Activated CD8-positive, alpha-beta T cell treated with anti-CD3 and anti-CD28 coated beads, Interleukin-2, amount 10 ng/mL, durations not matched to agents 7 days and 5 days (primary cell): ENCODE measurements around the gene PIGQ. TPM values are rescaled to one million over a fixed set of nuclear protein-coding genes. Genes with fewer than 3 reads are reported as not detected.

Experiments used
- ATAC-seq: fragments of 150-1000 bp; cut with Tn5 transposase; one replicate; pipeline ENCODE4 v1.10.0; 2021; ENCODE audit warnings: moderate library complexity
- CTCF ChIA-PET: fragments of 350-600 bp; sonication (Branson Sonifier 250); formaldehyde crosslinking; loops from one replicate; lab custom pipeline; 2021; ENCODE audit warnings: antibody characterized with exemption; lab: Charles Lee
- POLR2A ChIA-PET: fragments of 350-600 bp; sonication (Branson Sonifier 250); formaldehyde crosslinking; loops from one replicate; lab custom pipeline; 2021; ENCODE audit warnings: antibody characterized with exemption; lab: Charles Lee
- DNase-seq: peaks from one replicate; pipeline ENCODE4 v3.0.0-alpha.2; 2020
- H3K27ac Mint-ChIP-seq: one replicate; pipeline ENCODE4 v1.8.0; 2021; ENCODE audit warnings: mild to moderate bottlenecking, mixed read lengths
- H3K27me3 Mint-ChIP-seq: one replicate; pipeline ENCODE4 v1.8.0; 2021; ENCODE audit warnings: low read depth, mixed read lengths
- H3K36me3 Mint-ChIP-seq: one replicate; pipeline ENCODE4 v1.8.0; 2021; ENCODE audit warnings: low read depth, mixed read lengths
- H3K4me1 Mint-ChIP-seq: one replicate; pipeline ENCODE4 v1.8.0; 2021; ENCODE audit warnings: low read depth, mixed read lengths
- H3K4me3 Mint-ChIP-seq: one replicate; pipeline ENCODE4 v1.8.0; 2021; ENCODE audit warnings: mild to moderate bottlenecking, mixed read lengths
- H3K9me3 Mint-ChIP-seq: one replicate; pipeline ENCODE4 v1.8.0; 2022; ENCODE audit warnings: mixed read lengths; ENCODE audit not compliant: insufficient read depth
- total RNA-seq, 2 experiments: library from RNA; stranded (reverse); gene quantifications; one replicate each; pipeline ENCODE4 v1.2.3, GENCODE V29; 2021

PIGQ gene
- total RNA-seq, 2 experiments from 2014 or later = 41.2 to 43.0 TPM

DNA sequence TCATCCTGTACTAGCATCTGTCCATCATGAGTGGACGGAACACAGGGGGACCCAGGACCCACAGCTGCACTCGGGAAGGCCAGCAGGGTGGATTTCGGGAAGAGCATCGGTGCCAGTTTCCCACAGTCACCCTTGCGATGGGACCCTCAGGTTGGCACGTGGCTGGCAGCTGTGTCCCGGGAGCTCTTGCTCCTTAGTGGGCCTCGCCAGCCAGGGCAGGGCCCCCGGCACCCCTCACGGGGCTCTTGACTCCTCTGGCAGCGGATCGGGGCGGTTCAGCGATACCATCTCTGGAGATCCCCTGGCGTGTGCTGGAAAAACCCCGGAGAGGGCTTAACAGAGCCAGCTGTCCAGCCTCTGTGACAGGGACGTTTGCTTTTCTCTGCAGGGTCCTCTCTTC, 33.0 kb upstream of the PIGQ start:
- ChIA-PET CTCF (no interaction called here), POLR2A (interaction anchor here (0.8 to 1.2 kb wide), 3 partner anchors 8 to 24 kb away, joined by 3 read pairs; no protein-coding TSS in a partner anchor)
- Mint-ChIP-seq H3K9me3 (no peaks in the 10 kb centered on the region), H3K4me3 (no peak overlapping the region), H3K36me3 (peaks cover 10% of the 10 kb centered on the region), H3K27ac (no peak overlapping the region), H3K27me3 (no peaks in the 10 kb centered on the region), H3K4me1 (no peaks in the 10 kb centered on the region)
- ATAC-seq = no peak
- DNase-seq = no peak

DNA sequence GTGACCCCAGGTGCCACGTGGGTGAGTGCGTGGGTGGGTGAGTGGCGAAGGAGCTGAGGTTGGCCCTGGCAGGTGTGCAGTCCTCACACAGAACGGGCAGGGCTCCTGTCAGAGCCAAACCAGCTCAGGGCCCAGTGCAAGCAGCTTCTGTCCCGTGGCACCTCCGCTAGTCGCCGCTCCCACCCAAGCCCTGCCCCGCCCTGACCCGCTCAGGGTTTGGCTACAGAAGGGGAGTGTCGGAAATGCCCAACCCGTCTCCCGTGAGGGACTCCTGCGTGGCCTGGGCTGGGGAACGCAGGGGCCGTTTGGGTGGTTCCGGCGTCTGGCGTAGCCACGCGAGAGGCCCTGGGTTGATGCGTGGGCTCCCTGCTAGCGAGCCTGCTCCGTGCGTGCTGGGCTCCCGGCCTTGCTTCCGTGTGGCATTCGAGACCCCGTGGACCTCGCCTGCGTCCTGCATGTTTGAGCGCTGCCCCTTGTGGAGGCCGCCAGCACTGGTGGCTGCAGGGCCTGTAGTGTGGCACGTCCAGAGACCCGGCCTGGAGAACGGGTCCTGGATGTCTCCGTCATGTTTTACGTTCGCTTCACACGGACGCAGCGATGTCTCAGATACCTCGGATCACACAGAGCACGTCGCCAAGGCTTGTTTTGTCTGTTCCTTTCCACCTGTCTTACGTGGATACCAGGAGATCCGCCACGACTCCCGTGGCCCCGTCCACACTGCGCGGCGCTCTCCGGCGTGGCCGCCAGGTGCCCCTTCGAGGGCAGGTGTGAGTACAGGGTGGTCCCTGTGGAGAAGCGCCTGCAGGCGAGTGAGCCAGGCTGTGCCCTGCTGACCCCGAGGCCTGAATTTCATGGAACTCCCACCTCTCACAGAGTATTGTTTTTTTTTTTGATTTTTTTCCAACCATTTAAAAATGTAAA, 32.1 kb upstream of the PIGQ start:
- ATAC-seq = no peak
- ChIA-PET POLR2A (interaction anchor here (1.1 to 1.2 kb wide), 2 partner anchors 9 to 11 kb away, joined by 3 read pairs; no protein-coding TSS in a partner anchor), CTCF (no interaction called here)
- DNase-seq = no peak
- Mint-ChIP-seq H3K4me1 (peaks cover 6% of the 10 kb centered on the region), H3K4me3 (no peak overlapping the region), H3K36me3 (peaks cover 14% of the 10 kb centered on the region), H3K27ac (no peak overlapping the region), H3K27me3 (no peaks in the 10 kb centered on the region), H3K9me3 (no peaks in the 10 kb centered on the region)

DNA sequence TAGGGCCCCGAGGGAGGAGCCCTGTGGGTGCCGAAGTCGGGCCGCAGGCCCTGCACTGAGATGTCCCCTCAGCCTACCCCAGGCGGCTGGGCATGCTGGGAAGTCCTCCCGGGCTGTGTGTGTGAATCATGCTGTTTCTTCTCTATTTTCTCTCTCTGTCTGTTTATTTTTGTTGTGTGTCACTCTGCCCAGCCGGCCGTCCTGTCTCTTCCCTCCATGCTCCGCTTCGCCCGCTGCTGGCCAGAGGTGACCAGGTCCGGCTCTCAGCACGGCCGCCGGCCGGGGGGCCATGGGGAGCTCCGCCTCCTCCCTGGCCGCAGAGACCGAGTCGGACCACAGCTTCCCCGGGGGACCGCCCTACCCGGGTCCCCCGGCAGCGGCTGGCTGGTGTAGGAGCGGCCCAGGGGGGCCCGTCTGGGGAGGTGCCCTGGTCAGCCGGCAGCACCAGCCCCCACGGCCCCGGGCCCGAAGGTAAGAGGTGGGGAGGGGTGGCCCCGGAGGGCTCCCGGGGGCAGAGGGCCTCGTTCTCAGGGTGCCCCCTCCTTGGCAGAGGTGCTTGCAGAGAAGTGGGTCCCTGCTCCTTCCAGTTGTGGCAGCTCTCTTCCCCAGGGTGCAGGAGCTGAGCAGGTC, 29.8 kb upstream of the PIGQ start:
- Mint-ChIP-seq H3K9me3 (no peaks in the 10 kb centered on the region), H3K27ac (no peak overlapping the region), H3K27me3 (no peaks in the 10 kb centered on the region), H3K4me1 (peaks cover 6% of the 10 kb centered on the region), H3K36me3 (peaks cover 14% of the 10 kb centered on the region), H3K4me3 (no peak overlapping the region)
- POLR2A ChIA-PET = no interaction called here
- no peak for ATAC-seq
- CTCF ChIA-PET = no interaction called here
- DNase-seq = no peak

DNA sequence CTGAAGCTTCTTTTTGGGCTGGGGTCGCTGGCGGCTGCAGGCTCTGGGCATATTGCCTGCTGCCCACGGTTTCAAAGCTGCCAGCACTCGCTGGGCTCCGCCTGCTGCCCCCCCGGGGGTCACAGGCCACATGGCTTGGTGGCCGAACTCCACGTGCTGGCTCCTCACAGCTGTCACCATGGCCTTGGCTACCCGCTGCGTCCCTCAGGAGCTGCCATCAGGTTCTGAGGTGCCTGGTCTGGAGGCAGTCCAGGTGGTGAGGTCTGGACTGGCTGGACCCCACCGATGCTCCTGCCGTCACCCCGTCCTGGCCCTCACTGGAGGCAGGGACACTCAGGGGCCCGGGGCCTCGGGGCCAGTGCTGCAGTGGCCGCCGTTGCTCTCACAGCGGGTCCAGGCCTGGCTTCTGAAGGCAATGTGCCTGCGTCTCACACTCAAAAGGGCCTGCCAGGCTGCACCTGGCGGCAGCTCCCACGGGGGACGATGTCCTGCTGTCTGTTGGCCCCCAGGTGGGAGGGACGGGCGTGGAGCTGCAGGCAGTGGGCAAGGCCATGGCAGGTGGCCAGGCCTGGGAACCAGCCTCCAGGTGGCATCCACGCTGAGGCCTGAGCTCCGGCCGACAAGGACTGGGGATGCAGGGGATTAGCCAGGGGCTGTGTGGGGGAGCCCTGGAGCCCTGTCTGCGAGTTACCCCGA, 29.0 kb upstream of the PIGQ start:
- DNase-seq (no peak), ATAC-seq (no peak)
- Mint-ChIP-seq H3K36me3 (peaks cover 14% of the 10 kb centered on the region), H3K9me3 (no peaks in the 10 kb centered on the region), H3K4me1 (peaks cover 6% of the 10 kb centered on the region), H3K27ac (no peak overlapping the region), H3K4me3 (no peak overlapping the region), H3K27me3 (no peaks in the 10 kb centered on the region)
- ChIA-PET POLR2A (no interaction called here), CTCF (no interaction called here)

DNA sequence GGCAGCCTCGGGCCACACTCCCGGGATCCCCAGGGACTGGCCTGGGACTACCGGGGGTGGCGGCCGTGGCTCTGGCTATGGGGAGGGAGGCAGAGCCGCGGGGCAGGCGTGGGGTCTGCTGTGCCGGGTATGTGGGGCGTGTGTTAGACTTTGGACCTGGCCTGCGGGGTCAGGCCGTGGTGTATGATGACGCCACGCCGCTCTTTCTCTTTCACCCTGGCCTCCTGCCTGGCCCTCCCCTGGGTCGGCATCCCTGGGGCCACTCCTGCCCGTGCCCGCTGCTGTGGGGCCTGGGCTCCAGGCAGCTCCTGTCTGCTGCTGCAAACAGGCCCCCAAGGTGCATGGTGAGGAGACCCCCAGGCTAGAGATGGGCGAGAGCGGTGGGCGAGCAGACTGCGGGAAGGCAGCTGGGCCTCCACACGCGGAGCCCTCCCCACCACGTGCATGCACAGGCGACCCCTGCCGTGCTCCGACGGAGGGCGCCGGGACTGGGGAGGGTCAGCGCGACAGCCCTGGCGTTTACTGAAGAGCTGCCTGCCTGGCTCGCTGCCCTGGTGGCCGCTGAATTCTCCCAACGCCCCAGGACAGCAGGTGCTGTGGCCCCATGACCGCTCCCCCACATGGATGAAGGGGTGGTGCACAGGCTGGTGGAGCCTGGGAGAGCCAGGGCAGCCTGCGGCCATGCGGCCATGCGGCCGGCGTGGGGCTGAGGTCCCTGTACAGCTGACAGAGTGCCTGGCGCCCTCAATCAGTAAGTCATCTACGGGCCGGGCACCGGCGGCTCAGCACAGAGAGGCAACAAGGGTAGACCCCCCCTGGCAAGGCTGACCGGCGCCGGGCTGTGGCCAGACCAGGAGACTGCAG, 26.2 kb upstream of the PIGQ start:
- Mint-ChIP-seq H3K4me1 (peaks cover 8% of the 10 kb centered on the region), H3K36me3 (peaks cover 8% of the 10 kb centered on the region), H3K27ac (no peak overlapping the region), H3K4me3 (no peak overlapping the region), H3K27me3 (no peaks in the 10 kb centered on the region), H3K9me3 (no peaks in the 10 kb centered on the region)
- DNase-seq = no peak
- ChIA-PET POLR2A (no interaction called here), CTCF (no interaction called here)
- no peak for ATAC-seq

DNA sequence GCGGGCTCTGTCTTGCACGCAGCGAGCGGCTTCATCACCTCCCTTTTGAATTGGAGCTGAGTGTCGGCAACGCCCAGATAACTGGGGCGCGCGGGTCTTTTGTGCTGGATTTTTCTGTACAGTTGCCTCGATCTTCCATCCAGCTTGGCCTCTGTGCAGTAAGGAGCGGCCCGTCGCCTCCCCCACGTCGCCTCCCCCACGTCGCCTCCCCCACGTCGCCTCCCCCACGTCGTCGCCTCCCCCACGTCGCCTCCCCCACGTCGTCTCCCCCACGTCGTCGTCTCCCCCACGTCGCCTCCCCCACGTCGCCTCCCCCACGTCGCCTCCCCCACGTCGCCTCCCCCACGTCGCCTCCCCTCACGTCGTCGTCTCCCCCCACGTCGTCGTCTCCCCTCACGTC, 25.3 kb upstream of the PIGQ start:
- DNase-seq = no peak
- ChIA-PET CTCF (no interaction called here), POLR2A (no interaction called here)
- no peak overlapping the region for H3K27ac Mint-ChIP-seq
- H3K36me3 Mint-ChIP-seq = peaks cover 6% of the 10 kb centered on the region
- H3K9me3 Mint-ChIP-seq = no peaks in the 10 kb centered on the region
- H3K4me1 Mint-ChIP-seq = peaks cover 8% of the 10 kb centered on the region
- no peak overlapping the region for H3K4me3 Mint-ChIP-seq
- no peaks in the 10 kb centered on the region for H3K27me3 Mint-ChIP-seq
- ATAC-seq = no peak

DNA sequence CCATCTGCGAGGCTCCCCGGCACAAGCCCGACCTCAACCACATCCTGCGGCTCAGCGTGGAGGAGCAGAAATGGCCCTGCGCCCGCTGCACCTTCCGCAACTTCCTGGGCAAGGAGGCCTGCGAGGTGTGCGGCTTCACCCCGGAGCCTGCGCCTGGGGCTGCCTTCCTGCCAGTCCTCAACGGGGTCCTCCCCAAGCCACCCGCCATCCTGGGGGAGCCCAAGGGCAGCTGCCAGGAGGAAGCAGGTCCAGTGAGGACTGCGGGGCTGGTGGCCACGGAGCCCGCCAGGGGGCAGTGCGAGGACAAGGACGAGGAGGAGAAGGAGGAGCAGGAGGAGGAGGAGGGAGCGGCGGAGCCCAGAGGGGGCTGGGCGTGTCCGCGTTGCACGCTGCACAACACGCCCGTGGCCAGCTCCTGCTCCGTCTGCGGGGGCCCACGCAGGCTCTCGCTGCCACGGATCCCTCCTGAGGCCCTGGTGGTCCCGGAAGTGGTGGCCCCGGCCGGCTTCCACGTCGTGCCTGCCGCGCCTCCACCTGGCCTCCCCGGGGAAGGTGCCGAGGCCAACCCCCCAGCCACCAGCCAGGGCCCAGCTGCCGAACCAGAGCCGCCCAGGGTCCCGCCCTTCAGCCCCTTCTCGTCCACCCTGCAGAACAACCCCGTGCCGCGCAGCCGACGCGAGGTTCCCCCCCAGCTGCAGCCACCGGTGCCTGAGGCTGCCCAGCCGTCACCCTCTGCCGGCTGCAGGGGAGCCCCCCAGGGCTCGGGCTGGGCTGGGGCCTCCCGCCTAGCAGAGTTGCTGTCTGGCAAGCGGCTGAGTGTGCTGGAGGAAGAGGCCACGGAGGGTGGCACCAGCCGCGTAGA, 22.6 kb upstream of the PIGQ start:
- H3K9me3 Mint-ChIP-seq = no peaks in the 10 kb centered on the region
- CTCF ChIA-PET = no interaction called here
- POLR2A ChIA-PET = no interaction called here
- ATAC-seq (peak; percentile 72), DNase-seq (peak; percentile 65)
- H3K4me1 Mint-ChIP-seq = peaks cover 6% of the 10 kb centered on the region
- no peak overlapping the region for H3K27ac Mint-ChIP-seq
- peaks cover 5% of the 10 kb centered on the region for H3K36me3 Mint-ChIP-seq
- no peaks in the 10 kb centered on the region for H3K27me3 Mint-ChIP-seq
- no peak overlapping the region for H3K4me3 Mint-ChIP-seq

DNA sequence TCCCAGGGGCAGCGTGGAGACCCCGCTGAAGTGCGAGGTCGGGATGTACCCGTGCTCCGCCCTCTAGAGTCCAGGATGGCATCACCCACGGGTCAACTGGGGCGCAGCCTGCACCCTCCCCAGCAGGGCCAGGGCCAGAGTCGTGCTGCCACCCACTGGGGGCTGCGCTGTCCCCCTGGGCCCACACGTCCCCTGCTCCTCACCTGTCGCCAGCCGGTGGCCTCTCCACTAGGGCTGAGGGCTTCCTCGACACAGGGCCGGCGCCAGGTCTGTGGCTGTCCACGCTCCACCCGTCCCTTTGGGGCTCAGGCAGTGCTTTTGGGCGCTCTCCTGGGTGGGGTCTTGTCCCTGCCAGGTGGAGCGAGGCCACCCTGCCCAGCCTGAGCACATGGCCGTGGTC, 21.2 kb upstream of the PIGQ start:
- Mint-ChIP-seq H3K9me3 (no peaks in the 10 kb centered on the region), H3K4me1 (peaks cover 2% of the 10 kb centered on the region), H3K36me3 (peaks cover 2% of the 10 kb centered on the region), H3K27ac (no peak overlapping the region), H3K4me3 (no peak overlapping the region), H3K27me3 (no peaks in the 10 kb centered on the region)
- ChIA-PET POLR2A (no interaction called here), CTCF (no interaction called here)
- ATAC-seq (no peak), DNase-seq (no peak)

DNA sequence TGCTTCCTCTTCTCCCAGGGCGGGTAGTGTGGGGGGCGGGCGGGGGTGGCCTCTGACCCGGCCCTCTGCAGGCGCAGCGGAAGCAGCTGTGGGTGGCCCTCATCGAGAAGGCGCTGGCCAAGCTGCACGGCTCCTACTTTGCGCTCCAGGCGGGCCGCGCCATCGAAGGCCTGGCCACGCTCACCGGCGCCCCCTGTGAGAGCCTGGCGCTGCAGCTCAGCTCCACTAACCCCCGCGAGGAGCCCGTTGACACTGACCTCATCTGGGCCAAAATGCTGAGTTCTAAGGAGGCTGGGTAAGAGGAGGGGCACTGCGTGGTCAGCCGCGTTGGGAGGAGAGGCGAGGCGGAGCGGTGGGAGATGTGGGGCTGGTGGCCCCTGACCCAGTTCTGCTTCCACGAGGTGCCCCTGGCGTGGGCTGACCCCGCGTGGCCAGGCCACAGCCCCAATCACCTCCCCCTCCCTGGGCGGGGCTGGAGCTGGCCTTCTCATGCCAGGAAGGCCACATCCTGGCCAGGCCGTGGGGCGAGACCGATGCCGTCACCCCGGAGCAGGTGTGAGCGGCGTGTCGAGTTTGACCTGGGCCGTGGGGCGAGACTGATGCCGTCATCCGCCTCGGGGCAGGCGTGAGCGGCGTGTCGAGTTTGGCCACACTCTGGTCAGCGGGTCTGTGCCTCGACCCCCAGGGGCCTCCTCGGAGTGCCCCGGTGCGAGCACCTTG, 20.1 kb upstream of the PIGQ start:
- Mint-ChIP-seq H3K36me3 (peaks cover 2% of the 10 kb centered on the region), H3K27me3 (no peaks in the 10 kb centered on the region), H3K27ac (no peak overlapping the region), H3K4me1 (peaks cover 2% of the 10 kb centered on the region), H3K4me3 (no peak overlapping the region), H3K9me3 (no peaks in the 10 kb centered on the region)
- DNase-seq (no peak), ATAC-seq (no peak)
- ChIA-PET POLR2A (no interaction called here), CTCF (no interaction called here)

DNA sequence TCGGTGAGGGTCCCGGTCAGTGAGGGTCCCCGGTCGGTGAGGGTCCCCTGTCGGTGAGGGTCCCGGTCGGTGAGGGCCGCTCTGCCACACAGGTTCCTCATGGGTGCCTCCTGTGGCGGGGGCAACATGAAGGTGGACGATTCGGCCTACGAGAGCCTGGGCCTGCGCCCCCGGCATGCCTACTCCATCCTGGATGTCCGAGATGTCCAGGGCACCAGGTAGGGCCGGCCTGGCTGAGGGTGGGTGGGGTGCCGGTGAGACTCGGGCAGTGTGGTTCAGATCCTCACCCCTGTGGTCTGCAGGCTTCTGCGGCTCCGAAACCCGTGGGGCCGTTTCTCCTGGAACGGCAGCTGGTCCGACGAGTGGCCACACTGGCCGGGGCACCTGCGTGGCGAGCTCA, 18.6 kb upstream of the PIGQ start:
- ChIA-PET POLR2A (no interaction called here), CTCF (no interaction called here)
- DNase-seq (no peak), ATAC-seq (no peak)
- Mint-ChIP-seq H3K27me3 (no peaks in the 10 kb centered on the region), H3K27ac (no peak overlapping the region), H3K4me1 (peaks cover 2% of the 10 kb centered on the region), H3K9me3 (no peaks in the 10 kb centered on the region), H3K36me3 (peaks cover 2% of the 10 kb centered on the region), H3K4me3 (no peak overlapping the region)
